ENCODE results near the gene NPY2R. TPM values are rescaled to one million over a fixed set of nuclear protein-coding genes. Genes with fewer than 3 reads are reported as not detected.

NPY2R gene
- total RNA-seq, 1 experiment from 2014 or later: not detected

- no peaks in the 10 kb centered on the region for H4K20me1 ChIP-seq (ENCODE audit: insufficient read depth, low read depth, low read length)
These were observed 20.4 kb upstream of the NPY2R start for GRCh38 chr4:155187989-155188388.

GRCh38 chr4:155190099-155190498, 18.3 kb upstream of the NPY2R start:
- H3K27me3 ChIP-seq (ENCODE audit: low read length): no peaks in the 10 kb centered on the region
- H3K4me3 ChIP-seq (ENCODE audit: low read length): no peak overlapping the region
- no peak overlapping the region for H3K4me2 ChIP-seq (ENCODE audit: low read depth, low read length, poor library complexity, severe bottlenecking)
- no peaks in the 10 kb centered on the region for H3K36me3 ChIP-seq (ENCODE audit: insufficient read depth, low read length)
- H3K4me1 ChIP-seq (ENCODE audit: low read length): no peaks in the 10 kb centered on the region
- H3K9me3 ChIP-seq (ENCODE audit: low read length): no peaks in the 10 kb centered on the region
- H3K9me2 ChIP-seq (replicated peaks; ENCODE audit: insufficient read depth, low read length): no peaks in the 10 kb centered on the region
- no peak overlapping the region for H2AFZ ChIP-seq (ENCODE audit: low read length)
- no peak overlapping the region for H3K27ac ChIP-seq (ENCODE audit: low read length)
- H3K79me2 ChIP-seq (ENCODE audit: low read length): no peaks in the 10 kb centered on the region
- no peak overlapping the region for H3K9ac ChIP-seq (ENCODE audit: low read length)
- H4K20me1 ChIP-seq (ENCODE audit: insufficient read depth, low read depth, low read length): no peaks in the 10 kb centered on the region
- DNase-seq: no peak

More at GRCh38 chr4:155187989-155188388, 20.4 kb upstream of the NPY2R start:
- no peak for DNase-seq
- Histone ChIP-seq H3K27ac (ENCODE audit: low read length) (no peak overlapping the region), H3K9me3 (ENCODE audit: low read length) (no peaks in the 10 kb centered on the region), H2AFZ (ENCODE audit: low read length) (no peak overlapping the region), H3K27me3 (ENCODE audit: low read length) (no peaks in the 10 kb centered on the region), H3K4me2 (ENCODE audit: low read depth, low read length, poor library complexity, severe bottlenecking) (no peak overlapping the region), H3K9me2 (replicated peaks; ENCODE audit: insufficient read depth, low read length) (no peaks in the 10 kb centered on the region), H3K79me2 (ENCODE audit: low read length) (no peaks in the 10 kb centered on the region), H3K4me1 (ENCODE audit: low read length) (no peaks in the 10 kb centered on the region), H3K9ac (ENCODE audit: low read length) (no peak overlapping the region), H3K36me3 (ENCODE audit: insufficient read depth, low read length) (no peaks in the 10 kb centered on the region), H3K4me3 (ENCODE audit: low read length) (no peak overlapping the region)

DNA sequence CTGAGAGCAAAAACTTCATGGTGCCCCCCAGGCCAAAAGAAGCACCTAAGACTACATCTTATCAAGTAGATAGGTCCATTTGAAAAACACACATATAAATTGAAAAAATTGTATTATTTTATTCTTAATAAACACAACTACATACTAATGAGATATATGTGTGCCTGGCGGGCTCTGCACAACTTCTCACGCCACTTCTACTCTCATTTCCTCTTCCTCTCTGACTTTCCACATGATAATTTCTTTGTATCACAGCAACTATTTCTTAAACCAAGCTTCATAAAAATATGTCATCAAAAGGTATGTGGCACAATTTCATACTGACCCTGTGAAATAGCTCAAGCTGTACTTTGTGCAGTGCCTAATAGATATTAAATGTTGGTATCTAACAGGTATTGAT, 10.7 kb upstream of the NPY2R start:
- Histone ChIP-seq H3K27me3 (ENCODE audit: low read length) (no peaks in the 10 kb centered on the region), H3K4me3 (ENCODE audit: low read length) (no peak overlapping the region), H3K27ac (ENCODE audit: low read length) (no peak overlapping the region), H2AFZ (ENCODE audit: low read length) (no peak overlapping the region), H3K9me3 (ENCODE audit: low read length) (no peaks in the 10 kb centered on the region), H3K4me1 (ENCODE audit: low read length) (no peaks in the 10 kb centered on the region), H3K36me3 (ENCODE audit: insufficient read depth, low read length) (no peaks in the 10 kb centered on the region), H3K9me2 (replicated peaks; ENCODE audit: insufficient read depth, low read length) (no peaks in the 10 kb centered on the region), H4K20me1 (ENCODE audit: insufficient read depth, low read depth, low read length) (no peaks in the 10 kb centered on the region), H3K79me2 (ENCODE audit: low read length) (no peaks in the 10 kb centered on the region), H3K4me2 (ENCODE audit: low read depth, low read length, poor library complexity, severe bottlenecking) (no peak overlapping the region), H3K9ac (ENCODE audit: low read length) (no peak overlapping the region)
- no peak for DNase-seq

- H3K9me2 ChIP-seq (replicated peaks; ENCODE audit: insufficient read depth, low read length): no peaks in the 10 kb centered on the region
- no peak overlapping the region for H3K9ac ChIP-seq (ENCODE audit: low read length)
- H3K4me2 ChIP-seq (ENCODE audit: low read depth, low read length, poor library complexity, severe bottlenecking): no peak overlapping the region
These were observed 740 bp upstream of the NPY2R start for GRCh38 chr4:155207534-155208257.

DNA sequence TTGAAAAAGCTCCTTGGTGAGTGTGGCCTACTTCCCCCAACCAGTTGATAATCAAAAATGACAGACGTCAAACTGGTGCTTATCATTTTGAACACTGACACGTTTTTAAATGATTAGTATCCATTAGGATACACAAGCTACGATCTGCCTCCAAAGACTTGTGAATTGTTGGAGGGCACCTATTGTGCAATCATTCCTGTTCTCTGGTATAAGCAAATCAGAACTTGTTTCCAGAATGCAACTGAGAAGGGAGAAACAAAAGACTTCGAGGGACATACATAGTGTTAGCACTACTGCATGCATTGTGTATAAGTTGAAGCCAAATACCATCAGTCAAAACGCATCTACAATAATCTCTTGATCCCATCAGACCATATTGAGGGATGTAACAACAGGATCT, 11.6 kb downstream of the NPY2R start:
- no peaks in the 10 kb centered on the region for H4K20me1 ChIP-seq (ENCODE audit: insufficient read depth, low read depth, low read length)
- no peak overlapping the region for H3K27ac ChIP-seq (ENCODE audit: low read length)
- H3K9me2 ChIP-seq (replicated peaks; ENCODE audit: insufficient read depth, low read length): no peaks in the 10 kb centered on the region
- H3K36me3 ChIP-seq (ENCODE audit: insufficient read depth, low read length): no peaks in the 10 kb centered on the region
- H2AFZ ChIP-seq (ENCODE audit: low read length): no peak overlapping the region
- H3K9ac ChIP-seq (ENCODE audit: low read length): no peak overlapping the region
- DNase-seq: no peak
- no peaks in the 10 kb centered on the region for H3K4me1 ChIP-seq (ENCODE audit: low read length)
- H3K27me3 ChIP-seq (ENCODE audit: low read length): peaks cover 4% of the 10 kb centered on the region; the same call in 1 of the 2 replicates
- no peaks in the 10 kb centered on the region for H3K79me2 ChIP-seq (ENCODE audit: low read length)
- H3K4me2 ChIP-seq (ENCODE audit: low read depth, low read length, poor library complexity, severe bottlenecking): no peak overlapping the region
- no peak overlapping the region for H3K4me3 ChIP-seq (ENCODE audit: low read length)
- H3K9me3 ChIP-seq (ENCODE audit: low read length): no peaks in the 10 kb centered on the region

More at GRCh38 chr4:155207534-155208257, 740 bp upstream of the NPY2R start:
- H3K9me3 ChIP-seq (ENCODE audit: low read length): no peaks in the 10 kb centered on the region
- no peak overlapping the region for H3K4me3 ChIP-seq (ENCODE audit: low read length)
- H3K36me3 ChIP-seq (ENCODE audit: insufficient read depth, low read length): no peaks in the 10 kb centered on the region
- no peak overlapping the region for H3K27ac ChIP-seq (ENCODE audit: low read length)
- H3K79me2 ChIP-seq (ENCODE audit: low read length): no peaks in the 10 kb centered on the region
- no peaks in the 10 kb centered on the region for H3K27me3 ChIP-seq (ENCODE audit: low read length)
- H3K4me1 ChIP-seq (ENCODE audit: low read length): no peaks in the 10 kb centered on the region
- H2AFZ ChIP-seq (ENCODE audit: low read length): no peak overlapping the region
- DNase-seq: no peak
- no peaks in the 10 kb centered on the region for H4K20me1 ChIP-seq (ENCODE audit: insufficient read depth, low read depth, low read length)

GRCh38 chr4:155227131-155227530, 18.7 kb downstream of the NPY2R start:
- no peaks in the 10 kb centered on the region for H4K20me1 ChIP-seq (ENCODE audit: insufficient read depth, low read depth, low read length)
- H3K79me2 ChIP-seq (ENCODE audit: low read length): no peaks in the 10 kb centered on the region
- no peak overlapping the region for H3K4me3 ChIP-seq (ENCODE audit: low read length)
- no peak overlapping the region for H3K4me2 ChIP-seq (ENCODE audit: low read depth, low read length, poor library complexity, severe bottlenecking)
- no peaks in the 10 kb centered on the region for H3K36me3 ChIP-seq (ENCODE audit: insufficient read depth, low read length)
- H3K4me1 ChIP-seq (ENCODE audit: low read length): no peaks in the 10 kb centered on the region
- no peak overlapping the region for H3K9ac ChIP-seq (ENCODE audit: low read length)
- no peak overlapping the region for H2AFZ ChIP-seq (ENCODE audit: low read length)
- no peaks in the 10 kb centered on the region for H3K9me2 ChIP-seq (replicated peaks; ENCODE audit: insufficient read depth, low read length)
- no peaks in the 10 kb centered on the region for H3K27me3 ChIP-seq (ENCODE audit: low read length)
- no peaks in the 10 kb centered on the region for H3K9me3 ChIP-seq (ENCODE audit: low read length)
- H3K27ac ChIP-seq (ENCODE audit: low read length): no peak overlapping the region
- no peak for DNase-seq

DNA sequence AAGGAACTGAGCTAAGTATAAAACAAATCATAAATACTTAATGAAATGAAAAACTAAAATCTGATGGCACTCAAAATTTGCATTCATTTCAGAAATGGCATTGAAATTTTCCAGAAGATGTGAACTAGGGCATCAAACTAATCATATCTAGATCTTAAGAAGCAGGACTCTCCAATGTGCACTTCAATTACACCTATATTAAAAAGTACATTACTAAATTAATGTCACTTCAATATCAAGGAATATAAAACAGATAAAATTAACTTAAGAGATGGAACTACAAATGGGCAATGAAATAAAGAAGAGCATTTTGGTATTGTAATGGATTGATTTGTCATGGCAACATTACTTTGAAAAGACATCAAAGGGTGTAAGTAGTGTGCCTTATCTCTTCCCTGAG, 20.3 kb downstream of the NPY2R start:
- no peak overlapping the region for H3K4me3 ChIP-seq (ENCODE audit: low read length)
- H4K20me1 ChIP-seq (ENCODE audit: insufficient read depth, low read depth, low read length): no peaks in the 10 kb centered on the region
- no peaks in the 10 kb centered on the region for H3K4me1 ChIP-seq (ENCODE audit: low read length)
- no peaks in the 10 kb centered on the region for H3K9me2 ChIP-seq (replicated peaks; ENCODE audit: insufficient read depth, low read length)
- DNase-seq: no peak
- no peaks in the 10 kb centered on the region for H3K79me2 ChIP-seq (ENCODE audit: low read length)
- H3K36me3 ChIP-seq (ENCODE audit: insufficient read depth, low read length): no peaks in the 10 kb centered on the region
- H2AFZ ChIP-seq (ENCODE audit: low read length): no peak overlapping the region
- H3K9ac ChIP-seq (ENCODE audit: low read length): no peak overlapping the region
- H3K27ac ChIP-seq (ENCODE audit: low read length): no peak overlapping the region
- no peaks in the 10 kb centered on the region for H3K27me3 ChIP-seq (ENCODE audit: low read length)
- H3K9me3 ChIP-seq (ENCODE audit: low read length): no peaks in the 10 kb centered on the region
- no peak overlapping the region for H3K4me2 ChIP-seq (ENCODE audit: low read depth, low read length, poor library complexity, severe bottlenecking)

- H2AFZ ChIP-seq (ENCODE audit: low read length): no peak overlapping the region
- no peaks in the 10 kb centered on the region for H3K79me2 ChIP-seq (ENCODE audit: low read length)
These were observed 24.0 kb downstream of the NPY2R start for GRCh38 chr4:155232432-155232831.

More at GRCh38 chr4:155232432-155232831, 24.0 kb downstream of the NPY2R start:
- Histone ChIP-seq H4K20me1 (ENCODE audit: insufficient read depth, low read depth, low read length) (no peaks in the 10 kb centered on the region), H3K4me2 (ENCODE audit: low read depth, low read length, poor library complexity, severe bottlenecking) (no peak overlapping the region), H3K36me3 (ENCODE audit: insufficient read depth, low read length) (no peaks in the 10 kb centered on the region), H3K9ac (ENCODE audit: low read length) (no peak overlapping the region), H3K9me2 (replicated peaks; ENCODE audit: insufficient read depth, low read length) (no peaks in the 10 kb centered on the region), H3K4me3 (ENCODE audit: low read length) (no peak overlapping the region), H3K27me3 (ENCODE audit: low read length) (no peaks in the 10 kb centered on the region), H3K4me1 (ENCODE audit: low read length) (no peaks in the 10 kb centered on the region), H3K27ac (ENCODE audit: low read length) (no peak overlapping the region), H3K9me3 (ENCODE audit: low read length) (no peaks in the 10 kb centered on the region)
- DNase-seq: no peak
